ENCODE measurements around the gene KRTAP16-1.

KRTAP16-1 gene

DNA sequence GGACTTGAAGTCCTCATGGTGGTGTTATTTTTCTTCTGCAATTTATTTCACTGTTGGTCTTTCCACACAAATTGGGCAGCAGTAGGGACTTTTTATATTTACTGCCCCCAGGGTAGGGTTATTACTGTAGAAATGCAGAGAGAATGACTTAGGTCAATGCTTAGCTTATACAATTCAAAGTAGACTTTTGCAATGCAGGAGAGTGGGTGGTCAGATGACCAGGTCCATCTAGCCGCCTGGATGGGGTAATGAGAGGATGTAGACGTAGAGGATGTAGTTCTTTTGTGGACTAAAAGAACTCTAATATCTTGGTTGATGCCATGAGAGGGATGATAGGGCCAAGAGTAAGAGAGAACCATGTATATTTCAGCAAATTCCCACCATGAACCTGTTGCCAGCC lies 9.1 kb upstream of the KRTAP16-1 start:
- no peak overlapping the region for H3K4me3 ChIP-seq (ENCODE audit: low read depth, low read length)
- no peaks in the 10 kb centered on the region for H3K79me2 ChIP-seq (ENCODE audit: control insufficient read depth, insufficient read depth, low read length, unreplicated experiment)
- H3K36me3 ChIP-seq (ENCODE audit: insufficient read depth, low read length) = no peaks in the 10 kb centered on the region
- H2AFZ ChIP-seq (ENCODE audit: low read length, unreplicated experiment) = no peak overlapping the region
- H3K27me3 ChIP-seq (ENCODE audit: insufficient read depth, low read length) = no peaks in the 10 kb centered on the region
- no peaks in the 10 kb centered on the region for H3K4me1 ChIP-seq (ENCODE audit: control insufficient read depth, insufficient read depth, low read length, unreplicated experiment)
- no peak overlapping the region for H3K27ac ChIP-seq (ENCODE audit: low read depth, low read length)

GRCh38 chr17:41315814-41316445 lies 6.8 kb upstream of the KRTAP16-1 start:
- no peak overlapping the region for H2AFZ ChIP-seq (ENCODE audit: low read length, unreplicated experiment)
- H3K27me3 ChIP-seq (ENCODE audit: insufficient read depth, low read length) = no peaks in the 10 kb centered on the region
- no peaks in the 10 kb centered on the region for H3K36me3 ChIP-seq (ENCODE audit: insufficient read depth, low read length)
- H3K79me2 ChIP-seq (ENCODE audit: control insufficient read depth, insufficient read depth, low read length, unreplicated experiment) = no peaks in the 10 kb centered on the region
- no peak overlapping the region for H3K4me3 ChIP-seq (ENCODE audit: low read depth, low read length)
- H3K4me1 ChIP-seq (ENCODE audit: control insufficient read depth, insufficient read depth, low read length, unreplicated experiment) = no peaks in the 10 kb centered on the region
- H3K27ac ChIP-seq (ENCODE audit: low read depth, low read length) = no peak overlapping the region

GRCh38 chr17:41315204-41315794 lies 6.2 kb upstream of the KRTAP16-1 start, which contains the start of gene KRTAP17-1:
Gene KRTAP17-1, minus strand, starts transcription at chr17:41315710. Its CDS starts 60 bp downstream, at chr17:41315650.
- Histone ChIP-seq H2AFZ (ENCODE audit: low read length, unreplicated experiment) (no peak within 1 kb of the TSS), H3K4me3 (ENCODE audit: low read depth, low read length) (no peak within 1 kb of the TSS), H3K79me2 (ENCODE audit: control insufficient read depth, insufficient read depth, low read length, unreplicated experiment) (no peaks in the 10 kb centered on the region), H3K27me3 (ENCODE audit: insufficient read depth, low read length) (no peaks in the 10 kb centered on the region), H3K27ac (ENCODE audit: low read depth, low read length) (no peak within 1 kb of the TSS), H3K36me3 (ENCODE audit: insufficient read depth, low read length) (no peaks in the 10 kb centered on the region), H3K4me1 (ENCODE audit: control insufficient read depth, insufficient read depth, low read length, unreplicated experiment) (no peaks in the 10 kb centered on the region)

- H2AFZ ChIP-seq (ENCODE audit: low read length, unreplicated experiment) = no peak overlapping the region
- H3K27ac ChIP-seq (ENCODE audit: low read depth, low read length) = no peak overlapping the region
- H3K4me1 ChIP-seq (ENCODE audit: control insufficient read depth, insufficient read depth, low read length, unreplicated experiment) = no peaks in the 10 kb centered on the region
- H3K36me3 ChIP-seq (ENCODE audit: insufficient read depth, low read length) = no peaks in the 10 kb centered on the region
- no peak overlapping the region for H3K4me3 ChIP-seq (ENCODE audit: low read depth, low read length)
- no peaks in the 10 kb centered on the region for H3K79me2 ChIP-seq (ENCODE audit: control insufficient read depth, insufficient read depth, low read length, unreplicated experiment)
- no peaks in the 10 kb centered on the region for H3K27me3 ChIP-seq (ENCODE audit: insufficient read depth, low read length)
These were observed 2.0 kb upstream of the KRTAP16-1 start for GRCh38 chr17:41311111-41311510.

GRCh38 chr17:41308251-41308917 lies 725 bp downstream of the KRTAP16-1 start:
- Histone ChIP-seq H2AFZ (ENCODE audit: low read length, unreplicated experiment) (no peak overlapping the region), H3K27ac (ENCODE audit: low read depth, low read length) (no peak overlapping the region), H3K4me1 (ENCODE audit: control insufficient read depth, insufficient read depth, low read length, unreplicated experiment) (no peaks in the 10 kb centered on the region), H3K4me3 (ENCODE audit: low read depth, low read length) (no peak overlapping the region), H3K79me2 (ENCODE audit: control insufficient read depth, insufficient read depth, low read length, unreplicated experiment) (no peaks in the 10 kb centered on the region), H3K36me3 (ENCODE audit: insufficient read depth, low read length) (no peaks in the 10 kb centered on the region), H3K27me3 (ENCODE audit: insufficient read depth, low read length) (no peaks in the 10 kb centered on the region)

GRCh38 chr17:41307647-41308046 lies 1.5 kb downstream of the KRTAP16-1 start:
- Histone ChIP-seq H3K4me3 (ENCODE audit: low read depth, low read length) (no peak overlapping the region), H3K27me3 (ENCODE audit: insufficient read depth, low read length) (no peaks in the 10 kb centered on the region), H3K79me2 (ENCODE audit: control insufficient read depth, insufficient read depth, low read length, unreplicated experiment) (no peaks in the 10 kb centered on the region), H2AFZ (ENCODE audit: low read length, unreplicated experiment) (no peak overlapping the region), H3K27ac (ENCODE audit: low read depth, low read length) (no peak overlapping the region), H3K36me3 (ENCODE audit: insufficient read depth, low read length) (no peaks in the 10 kb centered on the region), H3K4me1 (ENCODE audit: control insufficient read depth, insufficient read depth, low read length, unreplicated experiment) (no peaks in the 10 kb centered on the region)

GRCh38 chr17:41304091-41304490 lies 5.0 kb downstream of the KRTAP16-1 start:
- no peaks in the 10 kb centered on the region for H3K27me3 ChIP-seq (ENCODE audit: insufficient read depth, low read length)
- no peaks in the 10 kb centered on the region for H3K79me2 ChIP-seq (ENCODE audit: control insufficient read depth, insufficient read depth, low read length, unreplicated experiment)
- H3K27ac ChIP-seq (ENCODE audit: low read depth, low read length) = no peak overlapping the region
- H3K4me3 ChIP-seq (ENCODE audit: low read depth, low read length) = no peak overlapping the region
- H3K4me1 ChIP-seq (ENCODE audit: control insufficient read depth, insufficient read depth, low read length, unreplicated experiment) = no peaks in the 10 kb centered on the region
- H2AFZ ChIP-seq (ENCODE audit: low read length, unreplicated experiment) = no peak overlapping the region
- no peaks in the 10 kb centered on the region for H3K36me3 ChIP-seq (ENCODE audit: insufficient read depth, low read length)

DNA sequence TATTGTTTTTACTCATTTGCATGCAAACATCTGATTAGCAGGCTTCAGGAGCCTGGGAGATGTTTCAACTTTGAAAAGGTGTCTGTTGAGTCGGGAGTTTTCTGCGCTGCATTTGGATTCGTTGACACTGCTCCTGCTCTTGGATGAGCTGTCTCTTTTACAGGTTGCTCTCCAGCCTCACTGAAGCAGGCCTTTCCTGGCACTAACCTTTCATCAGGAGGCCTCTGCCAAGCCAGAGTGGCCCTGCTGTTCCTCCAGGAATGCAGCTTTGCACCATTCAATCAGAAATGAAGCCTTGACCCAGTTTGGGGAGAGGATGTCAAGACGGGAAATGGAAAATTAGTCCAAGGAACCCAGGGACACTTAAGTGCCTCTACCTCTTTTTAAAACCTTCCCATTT lies 6.1 kb downstream of the KRTAP16-1 start:
- H3K36me3 ChIP-seq (ENCODE audit: insufficient read depth, low read length) = no peaks in the 10 kb centered on the region
- H3K27me3 ChIP-seq (ENCODE audit: insufficient read depth, low read length) = no peaks in the 10 kb centered on the region
- no peak overlapping the region for H2AFZ ChIP-seq (ENCODE audit: low read length, unreplicated experiment)
- no peak overlapping the region for H3K27ac ChIP-seq (ENCODE audit: low read depth, low read length)
- H3K4me3 ChIP-seq (ENCODE audit: low read depth, low read length) = no peak overlapping the region
- H3K4me1 ChIP-seq (ENCODE audit: control insufficient read depth, insufficient read depth, low read length, unreplicated experiment) = no peaks in the 10 kb centered on the region
- no peaks in the 10 kb centered on the region for H3K79me2 ChIP-seq (ENCODE audit: control insufficient read depth, insufficient read depth, low read length, unreplicated experiment)

DNA sequence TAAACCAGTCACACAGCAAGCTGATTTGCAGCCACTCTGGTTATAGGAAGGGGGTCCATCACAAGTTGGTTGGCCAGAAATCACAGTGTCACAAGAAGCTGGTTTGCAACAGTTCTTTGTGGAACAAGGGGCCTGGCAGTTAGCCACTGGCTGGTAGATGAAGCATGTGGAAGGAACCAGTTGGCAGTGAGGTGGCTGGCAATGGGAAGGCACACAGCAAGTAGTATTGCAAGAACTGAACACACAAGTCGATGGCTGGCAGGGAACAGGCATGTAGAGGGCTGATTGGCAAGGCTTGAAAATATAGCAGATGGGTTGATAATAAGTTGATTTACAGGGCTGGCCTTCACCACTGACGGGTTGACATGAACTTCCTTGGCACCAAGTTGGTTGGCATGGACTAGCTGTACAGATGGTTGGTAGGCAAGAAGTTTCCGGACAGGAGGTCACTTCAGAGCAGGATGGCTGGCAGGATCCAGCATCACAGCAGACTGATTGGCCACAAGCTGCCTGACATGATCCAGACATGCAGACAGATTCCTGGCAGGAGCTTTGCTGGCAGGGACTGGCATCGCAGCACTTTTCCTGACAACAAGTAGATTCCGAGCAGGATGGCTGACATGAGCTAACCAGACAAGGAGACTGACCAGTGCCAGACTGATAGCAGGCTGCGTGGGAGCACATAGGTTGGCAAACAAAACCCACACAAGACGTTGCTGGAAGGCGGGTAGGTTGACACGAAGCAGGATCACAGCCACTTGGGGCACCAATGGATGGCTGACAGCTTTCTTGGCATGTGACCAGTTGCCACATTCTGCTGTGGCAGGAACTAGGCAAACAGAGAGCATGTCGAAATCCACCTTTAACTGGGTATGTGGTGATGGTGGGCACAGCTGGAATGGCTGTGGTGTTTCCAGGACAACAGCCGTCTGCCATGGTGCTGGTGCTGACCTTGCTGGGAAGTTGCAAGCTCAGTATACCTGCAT lies 6.9 kb downstream of the KRTAP16-1 start, which contains the start of gene KRTAP29-1:
Gene KRTAP29-1 (minus strand): TSS at position 936 of the 986 bp plus-strand sequence. CDS start 0 bp downstream, at position 936.
- Histone ChIP-seq H3K27me3 (ENCODE audit: insufficient read depth, low read length) (no peaks in the 10 kb centered on the region), H3K4me1 (ENCODE audit: control insufficient read depth, insufficient read depth, low read length, unreplicated experiment) (no peaks in the 10 kb centered on the region), H2AFZ (ENCODE audit: low read length, unreplicated experiment) (no peak within 1 kb of the TSS), H3K27ac (ENCODE audit: low read depth, low read length) (no peak within 1 kb of the TSS), H3K4me3 (ENCODE audit: low read depth, low read length) (no peak within 1 kb of the TSS), H3K36me3 (ENCODE audit: insufficient read depth, low read length) (no peaks in the 10 kb centered on the region), H3K79me2 (ENCODE audit: control insufficient read depth, insufficient read depth, low read length, unreplicated experiment) (no peaks in the 10 kb centered on the region)

DNA sequence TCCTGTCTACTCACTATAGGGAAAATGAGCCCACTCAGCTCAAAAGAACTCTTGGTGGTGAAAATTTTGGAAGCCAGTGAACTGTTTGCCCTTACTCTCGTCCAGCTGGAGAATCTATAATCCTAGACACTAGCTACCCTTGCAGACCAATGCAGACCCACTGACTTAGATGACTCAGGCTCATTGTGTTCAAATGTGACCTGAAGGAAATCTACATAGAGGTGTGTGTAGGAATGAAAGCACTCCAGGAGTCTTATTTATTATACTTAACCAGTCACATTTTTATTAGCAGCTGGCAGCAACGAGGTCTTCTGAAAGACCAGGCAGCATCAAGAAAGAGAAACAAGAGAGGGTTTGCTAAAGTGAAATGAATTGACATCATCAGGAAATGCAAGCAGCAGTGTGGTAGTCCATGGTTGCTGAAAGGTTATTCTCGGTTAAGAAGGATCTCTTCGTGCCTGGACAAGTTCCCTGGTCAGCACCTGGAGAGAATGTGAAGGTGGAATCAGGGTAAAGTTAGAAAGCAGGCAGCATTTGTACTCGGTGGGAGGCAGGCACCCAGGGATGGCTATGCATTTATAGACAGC lies 7.8 kb downstream of the KRTAP16-1 start:
- Histone ChIP-seq H2AFZ (ENCODE audit: low read length, unreplicated experiment) (no peak overlapping the region), H3K79me2 (ENCODE audit: control insufficient read depth, insufficient read depth, low read length, unreplicated experiment) (no peaks in the 10 kb centered on the region), H3K4me1 (ENCODE audit: control insufficient read depth, insufficient read depth, low read length, unreplicated experiment) (no peaks in the 10 kb centered on the region)

More for the DNA sequence above, 7.8 kb downstream of the KRTAP16-1 start:
- Histone ChIP-seq H3K36me3 (ENCODE audit: insufficient read depth, low read length) (no peaks in the 10 kb centered on the region), H3K27ac (ENCODE audit: low read depth, low read length) (no peak overlapping the region), H3K4me3 (ENCODE audit: low read depth, low read length) (no peak overlapping the region), H3K27me3 (ENCODE audit: insufficient read depth, low read length) (no peaks in the 10 kb centered on the region)

Data from ACC112 (cell line).